Mammary epithelial cell (primary cell): ENCODE results near the gene AOC1.

Experiments used
- EZH2 ChIP-seq: IDR thresholded peaks from 2 replicates; pipeline ENCODE4 v1.6.1; 2012; ENCODE audit warnings: low read length, inconsistent platforms, borderline replicate concordance
- TF ChIP-seq, protein P1 (sequence below), 2 donors: IDR thresholded peaks in 1 of 2; conservative IDR thresholded peaks in 1 of 2; 2 replicates each; pipeline ENCODE4 v1.5.1; 2011 to 2012; ENCODE audit warnings: inconsistent platforms in 2 of 2, low read length in 2 of 2, mild to moderate bottlenecking in 2 of 2, control low read depth in 1 of 2, low read depth in 1 of 2; ENCODE audit not compliant: insufficient read depth in 1 of 2; ENCODE audit errors: extremely low read depth in 1 of 2

DNA sequence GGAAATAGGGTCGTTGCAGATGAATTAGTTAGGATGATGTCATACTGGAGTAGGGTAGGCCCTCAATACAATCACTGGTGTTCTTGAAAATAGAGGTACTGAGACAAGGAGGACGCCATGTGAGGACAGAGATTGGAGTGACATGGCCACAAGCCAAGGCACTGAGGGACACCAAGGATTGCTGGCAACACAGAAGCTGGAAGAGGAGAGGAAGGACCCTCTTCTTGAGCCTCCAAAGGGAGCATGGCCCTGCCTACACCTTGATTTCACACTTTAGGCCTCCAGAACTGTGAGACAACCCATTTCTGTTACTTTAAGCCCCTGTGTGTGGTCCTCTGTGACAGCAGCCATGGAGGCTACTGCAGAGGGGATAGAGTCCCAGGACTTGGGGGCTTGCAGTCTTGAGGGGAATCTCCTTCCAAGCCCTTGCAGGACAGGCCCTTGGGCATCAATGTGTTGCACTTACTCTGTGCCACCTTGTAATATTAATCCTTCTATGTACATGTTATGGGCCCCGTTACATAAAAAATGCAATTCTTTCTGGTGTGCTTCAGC, 3.7 kb upstream of the AOC1 start:
- TF ChIP-seq, protein P1, sequence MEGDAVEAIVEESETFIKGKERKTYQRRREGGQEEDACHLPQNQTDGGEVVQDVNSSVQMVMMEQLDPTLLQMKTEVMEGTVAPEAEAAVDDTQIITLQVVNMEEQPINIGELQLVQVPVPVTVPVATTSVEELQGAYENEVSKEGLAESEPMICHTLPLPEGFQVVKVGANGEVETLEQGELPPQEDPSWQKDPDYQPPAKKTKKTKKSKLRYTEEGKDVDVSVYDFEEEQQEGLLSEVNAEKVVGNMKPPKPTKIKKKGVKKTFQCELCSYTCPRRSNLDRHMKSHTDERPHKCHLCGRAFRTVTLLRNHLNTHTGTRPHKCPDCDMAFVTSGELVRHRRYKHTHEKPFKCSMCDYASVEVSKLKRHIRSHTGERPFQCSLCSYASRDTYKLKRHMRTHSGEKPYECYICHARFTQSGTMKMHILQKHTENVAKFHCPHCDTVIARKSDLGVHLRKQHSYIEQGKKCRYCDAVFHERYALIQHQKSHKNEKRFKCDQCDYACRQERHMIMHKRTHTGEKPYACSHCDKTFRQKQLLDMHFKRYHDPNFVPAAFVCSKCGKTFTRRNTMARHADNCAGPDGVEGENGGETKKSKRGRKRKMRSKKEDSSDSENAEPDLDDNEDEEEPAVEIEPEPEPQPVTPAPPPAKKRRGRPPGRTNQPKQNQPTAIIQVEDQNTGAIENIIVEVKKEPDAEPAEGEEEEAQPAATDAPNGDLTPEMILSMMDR (conservative IDR thresholded peaks at IDR 0.05 in 1 of 2, IDR thresholded peaks at IDR 0.05 in 1 of 2; ENCODE audit: extremely low read depth in 1 of 2, insufficient read depth in 1 of 2, low read depth in 1 of 2, low read length in 2 of 2): no peak
- TF ChIP-seq EZH2: no peak
